Adrenal gland (tissue), 5 donors: Measurements from ENCODE around the gene TRAF7.

ENCODE experiments used
- POLR2A ChIP-seq, 2 donors: fragments of 450-650 bp; IDR thresholded peaks; one replicate each; pipeline ENCODE4 v1.6.1; 2017; ENCODE audit warnings: antibody characterized with exemption in 2 of 2, mild to moderate bottlenecking in 2 of 2, moderate library complexity in 1 of 2
- TF ChIP-seq, protein P1 (sequence below), 6 experiments: fragments of 450-650 bp in 4 of 6; fragments of 200-600 bp in 2 of 6; sonication (generic) in 1 of 6; IDR thresholded peaks; 1 replicate in 5 of 6; 2 replicates in 1 of 6; pipeline versions ENCODE4 v1.5.1 to v1.8.0; 2016 to 2021; ENCODE audit warnings: antibody characterized with exemption in 6 of 6, mild to moderate bottlenecking in 2 of 6, moderate library complexity in 1 of 6
- donor health status: DM: no; HTN: no; CAD: no.

DNA sequence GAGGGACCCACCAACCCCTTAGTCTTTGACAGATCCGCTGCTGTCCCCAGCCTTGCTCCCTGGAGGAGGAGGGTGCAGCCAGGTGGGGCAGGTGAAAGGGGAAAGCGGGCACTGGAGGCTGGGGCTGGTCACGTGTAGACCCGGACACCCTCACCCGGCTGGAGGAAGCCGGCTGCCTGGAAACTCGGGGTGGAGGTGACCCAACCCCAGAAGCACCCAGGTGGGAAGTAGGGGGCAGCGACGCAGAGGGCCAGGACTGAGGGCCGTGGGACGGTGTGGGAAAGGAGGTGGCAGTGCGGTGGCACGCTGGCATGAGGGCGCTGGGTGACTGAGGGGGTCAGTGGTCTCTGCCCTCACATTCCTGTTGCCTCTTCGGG lies 2.7 kb downstream of the TRAF7 start:
- TF ChIP-seq POLR2A (IDR thresholded peaks at IDR 0.05) = no peak
- TF ChIP-seq, protein P1, sequence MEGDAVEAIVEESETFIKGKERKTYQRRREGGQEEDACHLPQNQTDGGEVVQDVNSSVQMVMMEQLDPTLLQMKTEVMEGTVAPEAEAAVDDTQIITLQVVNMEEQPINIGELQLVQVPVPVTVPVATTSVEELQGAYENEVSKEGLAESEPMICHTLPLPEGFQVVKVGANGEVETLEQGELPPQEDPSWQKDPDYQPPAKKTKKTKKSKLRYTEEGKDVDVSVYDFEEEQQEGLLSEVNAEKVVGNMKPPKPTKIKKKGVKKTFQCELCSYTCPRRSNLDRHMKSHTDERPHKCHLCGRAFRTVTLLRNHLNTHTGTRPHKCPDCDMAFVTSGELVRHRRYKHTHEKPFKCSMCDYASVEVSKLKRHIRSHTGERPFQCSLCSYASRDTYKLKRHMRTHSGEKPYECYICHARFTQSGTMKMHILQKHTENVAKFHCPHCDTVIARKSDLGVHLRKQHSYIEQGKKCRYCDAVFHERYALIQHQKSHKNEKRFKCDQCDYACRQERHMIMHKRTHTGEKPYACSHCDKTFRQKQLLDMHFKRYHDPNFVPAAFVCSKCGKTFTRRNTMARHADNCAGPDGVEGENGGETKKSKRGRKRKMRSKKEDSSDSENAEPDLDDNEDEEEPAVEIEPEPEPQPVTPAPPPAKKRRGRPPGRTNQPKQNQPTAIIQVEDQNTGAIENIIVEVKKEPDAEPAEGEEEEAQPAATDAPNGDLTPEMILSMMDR (IDR thresholded peaks at IDR 0.05) = no peak
